COLO668 (cell line): Measurements from ENCODE around the gene CRYBB2.
A peak's percentile ranks its signal among the peaks of the same experiment; 100 is the strongest.
"Not testable (repeated sequence)": the region's sequence is repeated elsewhere in the genome, so short reads cannot be mapped to it uniquely, and the experiment has no call there.

Experiments used
- DNase-seq: peaks from one replicate; lab custom pipeline; 2025; ENCODE audit not compliant: unreplicated experiment; lab: John Stamatoyannopoulos, UW

The CRYBB2 gene, protein sequence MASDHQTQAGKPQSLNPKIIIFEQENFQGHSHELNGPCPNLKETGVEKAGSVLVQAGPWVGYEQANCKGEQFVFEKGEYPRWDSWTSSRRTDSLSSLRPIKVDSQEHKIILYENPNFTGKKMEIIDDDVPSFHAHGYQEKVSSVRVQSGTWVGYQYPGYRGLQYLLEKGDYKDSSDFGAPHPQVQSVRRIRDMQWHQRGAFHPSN

DNA sequence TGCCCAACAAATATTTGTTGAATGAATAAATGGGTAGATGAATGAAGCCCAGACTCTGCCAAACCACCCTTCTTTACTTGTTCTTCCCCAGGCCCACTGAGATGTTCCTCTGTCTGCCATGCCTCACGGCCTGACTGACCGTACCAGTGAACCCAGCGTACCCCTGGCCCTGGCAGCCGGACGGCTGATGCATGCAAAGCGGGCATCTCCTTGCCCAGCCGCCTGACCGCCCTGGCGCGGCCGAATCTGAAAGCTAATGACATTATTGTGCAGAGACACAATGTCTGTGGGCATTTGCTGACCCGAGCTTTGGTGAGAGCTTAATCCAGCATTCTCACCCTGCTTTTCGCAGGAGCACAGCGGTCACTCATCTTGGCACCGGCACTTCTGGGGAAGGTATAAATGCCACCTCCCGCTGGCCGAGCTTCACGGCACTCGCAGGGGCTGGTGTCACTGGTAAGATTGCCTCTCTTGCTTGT, at the start of gene CRYBB2:
CRYBB2 (plus strand) TSS at position 429 of the 479 bp plus-strand sequence. CDS start 1,791 bp downstream, outside the sequence.
- DNase-seq, result no peak

DNA sequence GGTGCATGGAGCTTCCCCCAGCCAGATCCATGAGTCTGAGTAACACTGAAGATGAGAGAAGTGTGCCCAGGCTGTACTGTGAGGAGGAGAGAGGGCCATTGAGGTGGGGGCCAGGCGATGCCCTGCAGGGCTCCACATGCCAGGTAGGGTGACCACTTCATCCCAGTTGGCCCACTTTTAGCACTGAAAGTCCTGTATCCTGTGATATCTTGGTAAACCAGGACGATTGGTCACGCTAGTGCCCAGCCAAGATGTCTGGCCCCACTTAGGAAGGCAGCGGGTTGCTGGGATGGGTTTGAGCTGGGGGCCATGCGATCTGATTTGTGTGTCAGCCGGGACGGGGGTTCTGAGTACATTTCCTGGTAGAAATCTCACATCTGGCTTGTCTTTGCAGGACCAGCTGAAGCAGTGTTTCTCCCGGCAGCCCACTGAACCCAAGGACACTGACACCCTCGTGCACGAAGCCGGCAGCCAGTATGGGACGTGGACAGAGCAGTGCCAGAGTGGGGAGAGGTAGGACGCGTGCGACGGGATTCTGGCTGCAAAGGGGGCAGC, 48.9 kb upstream of the CRYBB2 start:
- no peak for DNase-seq

DNA sequence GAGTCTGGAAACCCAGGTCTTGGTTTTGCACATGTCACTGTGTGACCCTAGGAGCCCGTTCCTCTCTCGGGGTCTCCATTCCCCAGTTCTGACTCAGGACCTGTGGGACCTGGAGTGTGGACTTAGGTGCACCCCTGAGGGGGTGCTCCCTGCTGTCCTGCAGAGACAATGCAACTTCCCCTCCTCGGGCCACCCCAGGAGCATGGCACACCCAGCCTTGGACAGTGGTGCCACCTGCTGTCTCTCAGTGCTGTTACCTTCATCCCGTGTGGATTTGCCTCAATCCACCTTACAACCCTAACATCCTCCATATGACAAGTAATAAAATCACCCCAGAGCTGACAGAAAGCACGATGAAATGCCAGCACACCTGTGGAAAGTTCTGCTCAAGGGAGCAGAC, 47.3 kb upstream of the CRYBB2 start:
- DNase-seq, result peak; percentile 54

DNA sequence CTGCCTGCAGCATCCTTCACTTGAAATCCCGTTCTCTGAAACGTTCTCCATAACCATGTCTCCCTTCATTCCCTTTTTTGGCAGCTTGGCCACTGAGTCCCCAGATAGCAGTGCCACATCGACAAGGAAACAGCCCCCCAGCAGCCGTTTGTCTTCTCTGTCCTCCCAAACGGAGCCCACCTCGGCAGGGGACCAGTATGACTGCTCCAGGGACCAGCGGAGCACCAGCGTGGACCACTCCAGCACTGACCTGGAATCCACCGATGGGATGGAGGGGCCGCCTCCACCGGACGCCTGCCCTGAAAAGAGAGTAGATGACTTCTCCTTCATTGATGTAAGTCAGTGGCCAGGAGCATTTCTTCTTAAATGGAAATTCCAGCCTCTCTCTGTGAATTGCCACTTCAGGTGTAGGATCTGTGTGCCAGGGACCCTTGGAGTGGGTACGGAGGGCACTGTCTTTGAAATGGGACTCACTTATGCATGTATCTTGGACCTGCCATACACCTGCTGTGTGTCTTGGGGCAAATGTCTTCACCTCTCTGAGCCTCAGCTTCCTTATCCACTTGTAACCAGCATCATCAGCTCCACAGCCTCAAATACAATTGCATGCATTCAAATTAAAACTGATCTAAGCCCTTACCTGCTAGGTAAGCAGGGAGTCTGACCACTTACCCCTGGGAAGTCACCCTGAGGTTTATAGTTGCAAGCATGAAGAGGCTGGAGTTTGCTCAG, 45.1 kb upstream of the CRYBB2 start:
- no peak for DNase-seq

DNA sequence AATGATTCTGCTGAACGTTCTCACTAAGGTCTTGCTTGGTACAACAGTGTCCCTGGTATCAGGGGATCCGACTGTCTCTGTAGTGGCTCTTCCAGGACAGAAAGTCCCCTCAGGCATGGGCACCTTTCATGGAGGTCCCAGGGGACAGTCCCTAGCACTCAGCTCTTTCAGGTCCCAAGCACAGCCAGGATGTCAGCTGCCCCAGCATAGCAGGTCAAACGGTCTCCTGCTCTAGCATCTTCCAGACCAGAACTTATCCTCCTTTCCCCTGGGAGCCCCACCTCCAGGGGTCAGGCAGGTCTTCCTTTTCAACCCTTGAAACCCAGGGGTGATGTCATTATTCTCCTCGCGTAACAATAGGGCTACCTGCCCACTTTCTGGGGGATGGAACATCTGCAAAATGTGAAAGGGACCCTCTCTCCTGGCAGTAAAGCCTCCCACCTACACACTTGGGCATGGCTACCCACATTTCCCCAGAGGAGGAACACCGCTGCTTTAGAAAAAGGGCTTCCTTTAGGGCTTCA, 44.5 kb upstream of the CRYBB2 start:
- DNase-seq, result no peak

DNA sequence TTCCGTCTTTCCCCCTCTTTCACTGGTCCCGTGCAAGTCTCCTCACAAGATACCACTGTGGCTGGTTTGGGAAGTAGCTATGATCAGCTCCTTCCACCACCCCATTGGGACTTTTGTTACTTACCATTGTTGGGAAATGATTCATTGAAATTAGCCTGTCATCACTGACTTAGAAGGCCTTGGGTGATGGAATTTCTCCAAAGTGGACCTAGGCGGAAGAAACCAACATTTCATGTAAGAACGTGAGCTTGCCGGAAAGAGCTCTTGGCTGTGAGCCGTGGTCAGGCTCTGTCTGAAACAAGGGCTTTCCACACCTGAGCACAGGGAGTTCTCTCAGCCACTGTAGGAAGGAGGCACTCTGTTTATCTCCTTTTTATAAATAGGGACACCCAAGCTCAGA, 43.3 kb upstream of the CRYBB2 start:
- no peak for DNase-seq

DNA sequence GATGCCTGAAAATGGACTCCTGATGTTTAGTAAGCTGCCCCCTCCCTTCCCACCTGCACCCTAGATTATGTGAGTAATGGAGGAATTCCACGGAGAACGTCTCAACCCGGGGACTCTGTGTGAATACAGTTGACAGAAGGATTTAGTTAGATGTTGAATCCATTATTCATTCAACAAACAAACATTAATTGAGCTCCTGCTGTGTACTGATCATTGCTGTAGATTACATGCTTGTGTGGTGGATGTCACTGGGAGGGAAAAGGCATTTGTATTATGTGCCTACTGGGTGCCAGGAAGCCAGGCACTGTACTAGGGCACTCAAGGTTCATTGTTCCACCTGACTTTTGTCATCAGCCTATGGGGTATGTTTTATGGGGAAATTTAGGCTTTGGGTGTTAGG, 42.6 kb upstream of the CRYBB2 start:
- DNase-seq, result no peak

DNA sequence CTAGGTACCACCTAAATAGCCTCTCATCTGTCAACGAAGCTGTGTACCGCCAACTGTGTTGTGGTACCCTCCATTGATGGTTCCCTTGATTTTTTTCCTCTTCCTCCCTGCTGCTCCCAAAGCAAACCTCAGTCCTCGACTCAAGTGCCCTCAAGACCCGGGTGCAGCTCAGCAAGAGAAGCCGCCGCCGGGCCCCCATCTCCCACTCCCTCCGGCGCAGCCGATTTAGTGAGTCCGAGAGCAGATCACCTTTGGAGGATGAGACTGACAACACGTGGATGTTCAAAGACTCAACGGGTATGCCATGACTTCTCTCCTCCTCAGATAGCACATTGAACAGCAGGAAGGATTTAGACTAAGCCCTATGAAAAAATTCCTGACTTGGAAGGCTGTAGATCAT, 42.2 kb upstream of the CRYBB2 start:
- no peak for DNase-seq

DNA sequence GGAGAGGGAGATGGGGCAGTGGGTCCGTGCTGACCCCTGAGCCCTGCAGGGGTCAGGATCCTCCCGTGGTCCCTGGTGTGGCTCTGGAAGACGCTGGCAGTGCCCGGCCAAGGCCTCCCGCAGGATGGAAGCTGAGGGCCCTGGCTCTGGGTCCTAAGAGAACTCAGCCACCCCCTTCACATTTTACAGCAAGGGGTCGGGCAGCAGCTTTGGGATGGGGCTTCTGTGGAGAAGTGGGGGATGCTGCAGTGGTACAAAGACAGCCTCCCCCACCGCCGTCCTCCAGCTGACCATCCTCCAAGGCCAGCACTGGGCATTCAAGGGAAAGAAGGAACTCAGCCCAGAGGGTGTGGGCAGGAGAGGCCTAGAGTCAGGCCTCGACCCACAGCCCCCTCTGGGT, 41.5 kb upstream of the CRYBB2 start:
- no peak for DNase-seq

DNA sequence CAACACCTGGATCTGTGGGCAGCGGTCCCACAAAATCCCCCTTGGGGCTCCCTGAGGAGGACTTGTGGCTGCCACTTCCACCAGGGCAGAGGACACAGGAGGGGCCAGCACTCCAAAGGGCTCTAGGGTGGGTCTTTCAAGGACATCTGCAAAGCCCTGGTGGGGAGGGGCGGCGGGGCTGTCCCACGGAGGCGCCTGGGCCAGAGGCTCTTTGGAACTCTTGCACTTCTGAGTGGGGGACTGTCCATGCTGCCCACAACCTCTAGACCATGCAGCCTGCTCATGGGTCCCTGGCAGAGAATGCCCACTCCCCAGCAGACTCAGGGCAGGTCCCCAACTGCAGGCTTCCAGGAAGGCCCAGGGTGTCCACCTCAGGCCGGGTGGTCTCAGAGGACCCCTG, 41.1 kb upstream of the CRYBB2 start:
- DNase-seq, result not testable (repeated sequence)

DNA sequence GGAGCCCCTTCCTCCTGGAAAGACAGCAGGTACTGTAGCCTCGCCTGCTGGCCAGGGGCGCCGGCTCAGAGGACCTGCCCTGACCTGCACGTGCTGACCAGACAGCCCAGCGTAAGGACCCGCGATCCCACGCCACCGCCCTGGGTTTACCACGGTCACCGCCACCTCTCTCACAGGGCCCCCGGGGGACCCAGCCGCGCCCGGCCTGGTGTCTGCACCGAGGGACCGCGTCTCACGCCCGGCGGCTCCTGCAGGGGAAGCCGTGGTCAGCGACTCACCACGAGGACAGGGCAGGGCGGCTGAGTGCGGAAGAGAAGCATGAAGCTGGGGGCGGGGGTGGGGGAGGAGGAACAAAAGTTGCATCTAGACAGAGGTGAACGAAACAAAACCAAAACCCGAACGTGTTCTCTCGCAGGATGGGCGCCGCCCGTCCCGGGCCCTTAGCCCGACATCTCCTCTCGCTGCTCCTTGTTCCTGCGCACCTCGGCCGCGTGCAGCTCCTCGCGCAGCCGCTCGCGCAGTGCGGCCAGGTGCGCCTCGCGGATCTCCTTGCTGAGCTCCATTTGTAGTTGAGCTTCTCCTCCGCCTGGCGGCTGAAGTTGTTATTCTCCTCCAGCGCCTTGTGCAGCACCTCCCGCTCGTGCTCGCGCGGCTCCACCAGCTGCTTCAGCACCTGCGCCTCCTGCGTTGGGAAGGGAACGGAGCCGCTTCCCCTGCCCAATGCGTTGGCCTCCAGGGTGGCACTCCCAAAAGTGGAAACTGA, 40.4 kb upstream of the CRYBB2 start:
- DNase-seq, result not testable (repeated sequence)

DNA sequence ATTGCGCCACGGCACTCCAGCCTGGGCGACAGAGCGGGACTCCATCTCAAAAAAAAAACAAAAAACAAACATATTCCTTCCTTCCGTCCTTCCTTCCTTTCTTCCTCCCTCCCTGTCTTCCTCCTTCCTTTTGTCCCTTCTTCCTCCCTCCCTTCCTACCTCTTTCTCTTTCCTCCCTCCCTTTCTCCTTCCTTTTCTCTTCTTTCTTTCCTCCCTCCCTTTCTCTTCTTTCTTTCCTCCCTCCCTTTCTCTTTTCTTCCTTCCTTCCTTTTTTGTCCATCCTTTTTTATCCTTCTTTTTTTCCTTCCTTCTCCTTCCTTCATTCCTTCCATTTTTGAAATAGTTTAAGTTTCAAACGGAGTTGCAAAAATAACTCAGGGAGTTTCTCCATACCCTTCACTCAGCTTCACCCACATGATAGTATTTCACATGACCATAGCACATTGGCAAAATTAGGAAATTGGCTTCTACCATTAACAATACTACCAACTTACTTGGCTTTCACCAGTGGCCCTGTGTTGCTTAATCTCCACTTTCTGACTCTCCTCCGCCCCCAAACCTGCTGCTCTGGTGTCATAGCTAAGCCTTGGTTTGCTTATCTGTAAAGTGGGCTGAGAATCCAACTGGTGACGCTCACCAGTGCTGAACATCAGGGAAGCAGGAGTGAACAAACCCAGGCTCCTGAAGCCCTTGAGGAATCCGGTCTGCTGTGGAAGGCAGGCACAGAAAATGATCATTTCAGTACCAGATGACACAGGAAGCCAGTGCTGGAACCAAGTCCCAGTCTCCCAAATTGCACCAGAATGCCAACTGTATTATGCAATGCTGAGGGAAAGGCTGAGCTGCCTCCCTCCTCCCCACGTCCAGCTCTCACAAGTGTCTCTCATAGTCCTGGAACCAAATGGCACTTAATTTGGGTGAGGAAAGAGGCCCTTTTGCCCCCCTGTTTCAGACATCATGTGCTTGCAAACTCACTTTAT, 37.0 kb upstream of the CRYBB2 start:
- no peak for DNase-seq

DNA sequence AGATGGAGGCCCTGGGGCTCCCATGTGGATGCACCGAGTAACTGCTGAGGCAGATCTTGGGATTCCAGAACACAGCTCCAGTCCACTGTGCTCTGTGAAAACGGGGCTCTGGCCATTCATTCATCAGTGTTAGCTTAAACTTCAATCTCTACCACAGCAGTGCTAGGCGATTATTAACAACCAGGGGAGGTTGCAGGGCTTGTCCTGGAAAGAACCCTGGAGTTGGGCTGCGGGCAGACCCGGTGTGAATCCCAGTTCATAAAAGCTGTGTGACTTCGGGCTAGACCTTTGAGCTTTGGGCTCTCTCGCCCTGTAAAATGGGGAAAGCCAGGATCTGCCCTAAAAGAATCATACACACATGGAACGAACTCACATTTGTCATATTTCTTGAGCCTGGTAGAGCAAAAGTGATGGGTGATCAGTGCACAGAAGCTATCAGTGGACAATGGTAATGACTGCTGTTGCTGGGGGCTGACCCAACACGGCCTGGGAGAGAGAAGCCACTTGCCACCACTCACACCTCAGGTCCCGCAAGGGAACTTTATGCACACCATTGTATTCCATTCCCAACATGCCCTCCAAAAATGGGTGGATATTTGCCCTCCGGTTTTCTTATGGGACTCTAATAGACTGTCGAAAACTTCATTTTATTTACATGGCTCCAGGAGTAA, 35.4 kb upstream of the CRYBB2 start:
- no peak for DNase-seq

DNA sequence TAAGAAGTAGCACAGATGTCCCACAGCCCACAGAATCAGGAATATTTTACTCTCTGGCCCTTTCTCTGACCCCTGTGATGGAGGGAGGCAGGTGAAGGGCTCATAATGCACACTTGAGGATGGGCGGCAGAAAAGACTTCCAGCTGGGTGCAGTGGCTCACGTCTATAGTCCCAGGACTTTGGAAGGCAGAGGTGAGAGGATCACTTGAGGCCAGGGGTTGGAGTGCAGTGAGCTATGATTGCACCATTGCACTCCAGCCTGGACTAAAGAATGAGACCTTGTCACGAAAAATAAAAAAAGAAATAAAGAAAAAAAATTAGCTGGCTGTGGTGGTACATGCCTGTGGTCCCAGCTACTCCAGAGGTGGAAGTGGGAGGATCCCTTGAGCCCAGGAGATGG, 33.3 kb upstream of the CRYBB2 start:
- no peak for DNase-seq

DNA sequence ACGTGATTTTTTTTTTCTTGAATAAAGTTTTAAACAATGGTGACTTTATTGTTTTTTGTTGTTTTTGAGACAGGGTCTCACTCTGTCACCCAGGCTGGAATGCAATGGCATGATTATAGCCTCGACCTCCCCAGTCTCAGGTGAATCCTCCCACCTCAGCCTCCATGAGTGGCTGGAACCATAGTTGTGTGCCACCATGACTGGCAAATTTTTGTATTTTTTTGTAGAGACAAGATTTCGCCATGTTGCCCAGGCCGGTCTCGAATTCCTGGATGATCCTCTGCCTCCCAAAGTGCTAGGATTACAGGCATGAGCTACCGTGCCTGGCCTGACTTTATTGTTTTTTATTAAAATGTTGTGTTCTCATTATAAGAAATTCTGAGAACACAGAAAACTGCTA, 32.0 kb upstream of the CRYBB2 start:
- DNase-seq, result no peak

DNA sequence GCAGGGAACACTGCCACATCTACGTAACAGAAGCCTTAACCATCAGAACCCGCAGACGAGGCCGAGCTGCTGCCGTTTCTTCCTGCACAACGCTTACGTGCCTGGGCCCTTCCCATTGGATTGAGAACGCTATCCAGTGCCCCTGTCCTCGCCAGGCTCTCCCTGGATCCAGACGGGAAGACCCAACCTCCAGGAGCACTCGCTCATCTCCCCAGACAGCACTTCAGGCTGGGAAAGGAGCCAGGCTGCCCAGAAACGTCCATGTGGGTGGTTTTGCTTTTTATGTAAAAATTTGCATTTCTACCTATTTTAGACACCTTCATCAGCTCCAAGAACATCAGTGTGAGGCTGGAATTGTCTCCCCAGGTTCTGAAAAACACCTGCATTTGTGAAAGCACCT, 27.0 kb upstream of the CRYBB2 start:
- no peak for DNase-seq

DNA sequence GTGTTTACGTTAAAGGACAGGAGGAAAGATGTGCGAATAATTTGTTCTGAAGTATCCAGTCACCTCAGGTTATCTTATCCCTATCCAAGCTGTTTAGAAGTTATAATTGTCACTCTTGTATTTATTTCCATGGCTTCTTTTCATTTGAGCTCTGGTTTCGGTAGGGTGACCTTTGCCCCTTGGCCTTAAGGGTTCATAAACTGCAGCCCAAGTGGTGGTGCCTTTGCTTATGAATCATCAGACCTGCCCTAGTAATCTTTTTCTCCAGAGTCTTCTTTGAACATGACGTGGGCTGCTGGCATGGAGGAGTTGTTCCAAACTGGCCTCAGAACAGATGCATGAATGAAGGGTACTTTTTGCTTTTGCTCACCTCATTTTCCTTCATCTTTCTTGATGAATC, 26.3 kb upstream of the CRYBB2 start:
- no peak for DNase-seq

DNA sequence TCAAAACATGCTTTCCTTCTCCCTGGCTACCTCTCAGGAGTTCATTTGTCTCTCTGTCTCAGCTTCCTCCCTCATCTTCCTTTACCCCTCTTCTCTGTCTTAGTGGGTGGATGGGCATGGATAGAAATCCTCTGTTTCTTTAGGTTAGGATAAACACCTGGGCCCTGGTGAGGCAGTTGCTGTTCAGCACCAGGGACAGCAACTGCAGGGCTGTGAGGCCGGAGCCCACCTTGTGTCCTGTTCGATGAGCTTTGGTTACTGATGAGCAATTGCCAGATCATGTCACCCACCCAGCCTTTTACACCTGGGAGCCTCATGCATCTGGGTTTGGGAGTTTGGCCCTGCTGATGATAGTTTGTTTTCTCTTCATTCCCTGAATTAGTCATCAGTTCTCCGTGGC, 25.9 kb upstream of the CRYBB2 start:
- no peak for DNase-seq

DNA sequence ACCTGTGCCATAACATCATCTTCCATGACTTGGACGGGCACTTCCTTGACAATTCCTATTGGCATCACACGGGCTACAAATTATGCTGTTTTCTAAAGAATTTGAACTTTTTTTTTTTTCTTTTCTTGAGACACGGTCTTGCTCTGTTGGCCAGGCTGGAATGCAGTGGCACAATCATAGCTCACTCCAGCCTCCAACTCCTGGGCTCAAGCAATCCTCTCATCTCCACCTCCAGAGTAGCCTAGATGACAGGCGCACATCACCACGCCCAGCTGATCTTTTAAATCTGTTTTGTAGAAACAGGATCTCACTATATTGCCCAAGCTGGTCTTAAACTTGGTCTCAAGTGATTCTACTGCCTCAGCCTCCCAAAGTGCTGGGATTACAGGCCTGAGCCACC, 23.1 kb upstream of the CRYBB2 start:
- DNase-seq, result no peak

DNA sequence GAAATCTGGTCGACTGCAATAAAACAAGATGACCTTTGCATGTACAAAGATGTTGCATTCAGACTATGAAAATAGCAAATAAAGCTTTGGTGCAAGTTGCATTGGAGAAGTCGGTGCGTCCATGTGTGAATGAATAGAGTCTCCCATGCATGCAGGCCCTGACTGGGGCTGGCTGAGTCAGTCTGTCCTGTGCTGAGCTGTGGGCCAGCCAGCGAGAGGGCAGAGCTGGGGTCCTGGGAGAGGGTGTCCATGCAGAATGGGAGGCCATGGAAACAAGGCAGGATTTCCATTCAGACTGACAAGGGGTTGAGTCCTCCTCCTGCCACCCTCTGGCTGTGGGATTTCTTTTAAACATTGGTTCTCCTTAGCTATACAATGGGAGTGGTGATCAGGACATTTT, 22.1 kb upstream of the CRYBB2 start:
- DNase-seq, result no peak
